ENCODE data around the gene ILK.

The ILK gene

DNA sequence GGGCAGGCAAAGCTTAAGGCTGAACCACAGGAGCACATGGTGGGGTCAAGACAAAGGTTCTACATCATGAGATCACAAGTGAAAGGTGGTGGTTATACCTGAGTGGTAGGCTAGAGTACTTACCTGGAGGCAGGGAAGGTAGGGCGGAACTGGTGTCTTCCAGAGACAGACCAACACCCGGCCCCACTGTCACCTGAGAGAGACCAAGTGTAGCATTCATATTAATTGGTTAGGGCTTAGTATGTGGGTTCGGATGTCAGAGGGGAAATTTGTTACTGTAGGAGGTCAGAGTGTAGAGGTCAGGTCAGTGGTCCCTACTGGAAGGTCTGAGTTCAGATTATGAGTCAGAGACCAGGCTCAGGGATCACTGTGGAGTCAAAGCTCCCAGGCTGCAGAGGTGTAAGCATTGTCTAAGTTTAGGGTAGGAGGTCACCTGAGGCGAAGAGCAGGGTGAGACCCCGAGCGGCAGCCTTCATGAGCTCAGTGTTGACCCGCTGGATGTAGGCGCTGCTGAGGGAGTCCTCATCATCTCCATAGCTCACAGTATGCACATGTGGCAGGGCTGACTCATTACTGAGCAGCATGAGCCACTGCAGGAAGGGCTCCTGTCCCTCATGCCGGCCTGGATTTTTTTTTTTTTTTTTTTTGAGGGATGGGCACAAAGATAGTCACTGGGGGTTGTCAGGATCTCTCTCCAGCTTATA, 12.5 kb downstream of the ILK start:
- ChIA-PET CTCF (interaction anchor here (1.1 to 1.4 kb wide), 2 partner anchors 51 to 237 kb away, joined by 3 to 4 read pairs; no protein-coding TSS in a partner anchor), POLR2A (no interaction called here)
- no peak for DNase-seq (ENCODE audit: extremely low spot score)
- no peak for TF ChIP-seq CTCF (IDR thresholded peaks at IDR 0.05; ENCODE audit: control extremely low read depth, extremely low read depth, low read depth, missing control alignments)

- ChIA-PET POLR2A (no interaction called here), CTCF (interaction anchor here (1.1 to 2.9 kb wide), 3 partner anchors 9 to 237 kb away, joined by 3 to 20 read pairs (median 14); partner anchors contain the start of genes ILK and RRP8)
- TF ChIP-seq CTCF (IDR thresholded peaks at IDR 0.05; ENCODE audit: control extremely low read depth, extremely low read depth, low read depth, missing control alignments), result no peak
- no peak for DNase-seq (ENCODE audit: extremely low spot score)
These were observed 13.1 kb downstream of the ILK start for GRCh38 chr11:6616596-6617250.

GRCh38 chr11:6617315-6617781, 13.8 kb downstream of the ILK start:
- no peak for TF ChIP-seq CTCF (IDR thresholded peaks at IDR 0.05; ENCODE audit: control extremely low read depth, extremely low read depth, low read depth, missing control alignments)
- ChIA-PET POLR2A (interaction anchor here (2.6 kb wide), 1 partner anchor 13 kb away, joined by 10 read pairs; the partner anchor contains the start of gene ILK), CTCF (interaction anchor here (1.3 to 2.9 kb wide), 5 partner anchors 10 to 238 kb away, joined by 4 to 20 read pairs (median 14); partner anchors contain the start of genes ILK, MRPL17 and RRP8)
- no peak for DNase-seq (ENCODE audit: extremely low spot score)

GRCh38 chr11:6618117-6619003, 14.8 kb downstream of the ILK start:
- TF ChIP-seq CTCF (IDR thresholded peaks at IDR 0.05; ENCODE audit: control extremely low read depth, extremely low read depth, low read depth, missing control alignments), result no peak
- DNase-seq (ENCODE audit: extremely low spot score), result peak; percentile 32
- ChIA-PET POLR2A (interaction anchor here (0.6 to 2.6 kb wide), 6 partner anchors 14 to 142 kb away, joined by 3 to 12 read pairs (median 4); partner anchors contain the start of genes ILK and MRPL17), CTCF (interaction anchor here (1.1 to 2.9 kb wide), 17 partner anchors 9 to 239 kb away, joined by 3 to 20 read pairs (median 5); partner anchors contain the start of genes ILK, MRPL17 and RRP8)

DNA sequence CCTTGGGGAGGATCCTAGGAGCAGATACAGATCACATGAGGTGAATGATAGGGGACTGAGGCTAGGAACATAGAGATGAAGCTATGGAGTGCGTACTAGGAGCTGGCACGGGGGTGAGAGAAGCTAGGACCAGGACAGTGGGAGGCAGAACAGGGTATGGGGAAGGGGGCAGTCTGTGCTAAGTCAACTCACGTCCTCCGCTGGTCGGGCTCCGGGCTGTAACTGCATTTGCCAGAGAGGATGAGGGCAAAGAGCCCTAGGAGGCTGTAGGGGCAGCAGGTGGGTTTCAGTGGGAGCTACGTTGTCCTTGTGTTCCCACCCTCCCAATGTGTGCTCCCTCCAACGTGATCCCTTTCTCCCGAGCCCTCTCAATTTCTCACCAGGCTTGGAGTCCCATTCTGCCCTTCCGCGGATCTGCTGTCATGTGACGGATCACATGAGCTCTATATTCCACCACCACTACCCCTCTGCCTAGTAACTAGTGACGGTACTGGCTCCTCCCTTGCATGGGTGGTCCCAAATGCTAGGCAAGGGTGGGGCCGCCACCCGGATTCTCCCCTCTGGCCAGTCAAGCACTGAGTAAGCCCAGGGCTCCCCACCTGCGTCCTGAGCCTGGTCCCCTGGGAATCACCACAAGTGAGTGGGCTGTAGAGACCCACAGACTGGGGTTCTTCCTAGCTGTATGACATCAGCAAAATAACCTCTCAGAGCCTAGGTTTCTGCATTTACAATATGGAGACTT, 15.6 kb downstream of the ILK start, which contains the start of gene TPP1:
Gene TPP1, minus strand, starts transcription at position 419 of the 742 bp plus-strand sequence. Its CDS starts 22 bp downstream, at position 397.
- peak; percentile 97 for DNase-seq (ENCODE audit: extremely low spot score)
- ChIA-PET POLR2A (interaction anchor here (0.6 to 2.6 kb wide), 7 partner anchors 15 to 143 kb away, joined by 3 to 12 read pairs (median 3); partner anchors contain the start of genes ARFIP2, ILK, MRPL17 and TIMM10B), CTCF (interaction anchor here (1.1 to 2.9 kb wide), 16 partner anchors 8 to 118 kb away, joined by 3 to 20 read pairs (median 5); partner anchors contain the start of genes ILK, MRPL17 and RRP8)
- no peak for TF ChIP-seq CTCF (IDR thresholded peaks at IDR 0.05; ENCODE audit: control extremely low read depth, extremely low read depth, low read depth, missing control alignments)
